Activated T-helper 17 cell treated with anti-CD3 and anti-CD28 coated beads, Interleukin-2, amount 50 U/mL, for 72 hours (primary cell): ENCODE results near the gene PRKCE. TPM values are rescaled to one million over a fixed set of nuclear protein-coding genes. Genes with fewer than 3 reads are reported as not detected.

Experiments
- ATAC-seq: fragments of 150-1000 bp; cut with Tn5 transposase; replicated peaks from 2 replicates; pipeline ENCODE4 v1.10.0; 2021; ENCODE audit warnings: mild to moderate bottlenecking, moderate library complexity
- H3K27ac Mint-ChIP-seq: one replicate; pipeline ENCODE4 v1.8.0; 2022; ENCODE audit warnings: mixed read lengths
- H3K27me3 Mint-ChIP-seq: one replicate; pipeline ENCODE4 v1.8.0; 2022; ENCODE audit warnings: mixed read lengths
- H3K36me3 Mint-ChIP-seq: one replicate; pipeline ENCODE4 v1.8.0; 2022; ENCODE audit warnings: low read depth, mild to moderate bottlenecking, mixed read lengths
- H3K4me1 Mint-ChIP-seq: one replicate; pipeline ENCODE4 v1.8.0; 2022; ENCODE audit warnings: mixed read lengths
- H3K4me3 Mint-ChIP-seq: one replicate; pipeline ENCODE4 v1.8.0; 2022; ENCODE audit warnings: mild to moderate bottlenecking, mixed read lengths
- H3K9me3 Mint-ChIP-seq: one replicate; pipeline ENCODE4 v1.8.0; 2022; ENCODE audit warnings: mixed read lengths
- total RNA-seq, 2 donors: library from RNA; stranded (reverse); gene quantifications; one replicate each; pipeline ENCODE4 v1.2.3, GENCODE V29; 2022

PRKCE gene
- total RNA-seq, 2 donors from 2014 or later, result 15.9 to 16.6 TPM

DNA sequence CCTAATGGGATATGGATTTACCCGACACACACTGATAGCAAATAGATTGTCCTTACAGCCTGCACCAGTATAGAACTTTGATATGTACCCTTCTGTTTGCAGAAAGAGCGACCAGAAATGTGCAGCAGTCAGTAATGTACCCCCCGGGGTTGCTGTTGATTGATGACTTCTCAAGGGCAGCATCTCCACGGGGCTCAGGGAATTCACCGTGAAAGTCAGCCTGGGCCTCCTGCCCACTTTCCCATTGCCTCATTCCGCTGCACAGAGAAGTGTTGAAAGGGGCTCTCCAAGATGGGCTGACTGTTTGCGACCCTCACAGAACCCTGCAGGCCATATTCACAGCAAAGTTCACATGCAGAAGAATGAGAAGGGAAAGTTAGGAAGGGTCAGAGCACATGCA lies 241.3 kb downstream of the PRKCE start:
- no peak overlapping the region for H3K27ac Mint-ChIP-seq
- ATAC-seq, result no peak
- no peaks in the 10 kb centered on the region for H3K27me3 Mint-ChIP-seq
- H3K4me1 Mint-ChIP-seq, result peaks cover 17% of the 10 kb centered on the region
- H3K9me3 Mint-ChIP-seq, result no peaks in the 10 kb centered on the region
- no peaks in the 10 kb centered on the region for H3K36me3 Mint-ChIP-seq
- H3K4me3 Mint-ChIP-seq, result no peak overlapping the region

DNA sequence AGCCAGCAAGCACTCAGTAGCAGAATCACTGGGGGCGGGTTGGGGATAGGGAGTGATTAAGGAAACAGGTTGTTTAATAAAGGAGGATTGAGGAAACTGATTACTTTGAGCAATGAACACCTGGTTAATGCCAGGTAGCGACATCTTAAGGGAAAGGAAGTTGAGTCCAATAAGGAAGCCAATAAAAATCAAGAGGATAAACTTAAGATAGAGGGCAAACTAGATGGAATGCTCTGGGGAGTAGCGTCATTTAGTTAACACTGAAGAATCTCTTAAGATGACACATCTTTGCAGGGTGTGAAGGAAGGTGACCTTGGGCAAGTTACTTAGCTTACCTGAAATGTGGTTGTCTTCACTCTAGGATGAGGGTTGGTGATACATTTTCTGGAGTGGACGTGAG lies 242.7 kb downstream of the PRKCE start:
- Mint-ChIP-seq H3K27me3 (no peaks in the 10 kb centered on the region), H3K4me1 (peaks cover 17% of the 10 kb centered on the region), H3K4me3 (no peak overlapping the region), H3K27ac (no peak overlapping the region), H3K36me3 (no peaks in the 10 kb centered on the region), H3K9me3 (no peaks in the 10 kb centered on the region)
- no peak for ATAC-seq

DNA sequence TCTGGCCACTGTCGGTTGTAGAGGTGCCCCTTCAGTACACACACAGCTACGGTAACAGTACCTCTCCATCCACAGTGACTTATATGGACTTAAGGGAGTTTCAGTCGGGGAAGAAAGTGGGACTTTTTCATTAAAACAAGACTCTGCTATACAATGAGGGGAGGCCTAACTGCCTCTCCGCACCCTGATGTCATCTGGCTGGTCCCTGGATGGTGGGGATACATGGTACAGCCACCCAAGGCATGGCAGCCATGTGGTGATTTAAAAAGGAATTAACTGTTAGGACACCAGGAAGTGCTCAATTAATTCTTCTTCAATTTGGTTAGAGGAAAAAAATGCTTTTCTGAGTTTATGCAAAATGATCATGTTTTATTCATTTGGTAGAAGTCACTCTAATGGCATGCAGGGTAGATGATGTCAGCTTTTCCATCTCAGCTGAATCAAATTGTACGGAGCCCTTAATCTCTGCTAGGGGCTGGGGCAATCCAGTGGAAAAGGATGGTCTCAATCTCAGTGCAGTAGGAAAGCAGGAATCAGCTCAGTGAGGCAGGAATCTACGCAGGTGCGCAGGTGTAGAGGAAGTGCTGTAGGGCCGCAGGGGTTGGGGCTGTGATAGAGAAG lies 243.9 kb downstream of the PRKCE start:
- Mint-ChIP-seq H3K36me3 (no peaks in the 10 kb centered on the region), H3K4me1 (peaks cover 17% of the 10 kb centered on the region), H3K27me3 (no peaks in the 10 kb centered on the region), H3K9me3 (no peaks in the 10 kb centered on the region), H3K27ac (no peak overlapping the region), H3K4me3 (no peak overlapping the region)
- ATAC-seq, result no peak

DNA sequence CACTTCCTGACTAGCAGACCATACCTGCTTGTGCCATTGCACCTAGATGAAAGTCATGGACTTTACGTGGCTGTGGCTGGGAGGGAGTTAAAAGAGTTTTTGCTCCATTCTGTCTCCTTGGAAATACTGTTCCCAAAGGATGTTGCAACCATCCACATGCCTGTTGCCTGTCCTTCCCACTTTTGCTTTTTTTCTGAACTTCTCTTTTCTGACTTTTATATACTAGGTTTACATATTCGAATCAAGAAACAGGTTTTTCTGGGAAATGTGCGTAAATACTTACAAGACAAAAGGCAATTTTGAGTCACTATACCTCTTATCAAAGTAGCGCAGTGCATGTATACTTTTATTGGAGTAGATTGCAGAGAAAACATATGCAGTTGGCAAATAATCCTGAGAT lies 244.8 kb downstream of the PRKCE start:
- Mint-ChIP-seq H3K4me1 (peaks cover 11% of the 10 kb centered on the region), H3K27me3 (no peaks in the 10 kb centered on the region)

DNA sequence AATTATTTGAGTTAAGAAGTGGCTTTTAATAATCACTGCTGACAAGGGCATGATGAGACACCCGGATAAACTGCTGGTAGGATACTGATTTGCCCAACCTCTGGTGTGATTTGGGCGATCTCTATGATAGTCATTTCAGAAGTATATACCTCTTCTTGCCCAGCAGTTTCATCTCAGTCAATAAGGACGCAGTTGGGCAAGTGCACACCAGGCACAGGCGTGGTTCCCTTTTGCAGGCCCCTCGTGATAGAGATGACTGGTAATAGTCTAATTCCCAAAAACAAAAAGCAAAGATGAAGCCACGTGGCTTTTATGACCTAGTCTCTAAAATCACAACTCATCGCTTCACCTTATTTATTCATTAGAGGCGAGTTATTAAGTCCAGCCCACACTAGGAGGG lies 246.4 kb downstream of the PRKCE start:
- H3K27ac Mint-ChIP-seq, result no peak overlapping the region
- no peak overlapping the region for H3K4me3 Mint-ChIP-seq
- H3K27me3 Mint-ChIP-seq, result no peaks in the 10 kb centered on the region
- H3K4me1 Mint-ChIP-seq, result peaks cover 3% of the 10 kb centered on the region
- H3K36me3 Mint-ChIP-seq, result no peaks in the 10 kb centered on the region
- no peaks in the 10 kb centered on the region for H3K9me3 Mint-ChIP-seq
- ATAC-seq, result no peak

More for the DNA sequence above, 244.8 kb downstream of the PRKCE start:
- H3K9me3 Mint-ChIP-seq, result no peaks in the 10 kb centered on the region
- H3K36me3 Mint-ChIP-seq, result no peaks in the 10 kb centered on the region
- no peak for ATAC-seq
- no peak overlapping the region for H3K4me3 Mint-ChIP-seq
- H3K27ac Mint-ChIP-seq, result no peak overlapping the region

DNA sequence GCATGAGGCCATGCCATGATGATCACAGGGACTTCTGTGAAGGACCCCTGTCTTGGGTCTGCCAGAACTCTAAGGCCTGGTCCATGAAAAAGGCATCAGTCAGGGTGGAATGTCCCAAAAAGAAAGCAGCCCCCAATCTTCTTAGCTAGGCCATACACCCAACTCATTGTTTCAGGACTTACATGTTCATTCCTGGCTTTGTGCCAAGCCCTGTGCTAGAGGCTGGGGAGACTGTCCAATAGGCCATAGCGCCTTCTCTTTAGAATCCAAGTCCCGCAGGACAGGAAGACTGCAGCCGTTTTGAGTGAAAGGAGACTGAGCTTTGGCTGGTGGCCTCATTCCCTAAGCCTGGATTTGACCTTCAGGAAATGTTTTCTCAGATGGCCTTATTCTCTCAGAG lies 247.3 kb downstream of the PRKCE start:
- H3K9me3 Mint-ChIP-seq, result no peaks in the 10 kb centered on the region
- no peaks in the 10 kb centered on the region for H3K27me3 Mint-ChIP-seq
- H3K27ac Mint-ChIP-seq, result no peak overlapping the region

DNA sequence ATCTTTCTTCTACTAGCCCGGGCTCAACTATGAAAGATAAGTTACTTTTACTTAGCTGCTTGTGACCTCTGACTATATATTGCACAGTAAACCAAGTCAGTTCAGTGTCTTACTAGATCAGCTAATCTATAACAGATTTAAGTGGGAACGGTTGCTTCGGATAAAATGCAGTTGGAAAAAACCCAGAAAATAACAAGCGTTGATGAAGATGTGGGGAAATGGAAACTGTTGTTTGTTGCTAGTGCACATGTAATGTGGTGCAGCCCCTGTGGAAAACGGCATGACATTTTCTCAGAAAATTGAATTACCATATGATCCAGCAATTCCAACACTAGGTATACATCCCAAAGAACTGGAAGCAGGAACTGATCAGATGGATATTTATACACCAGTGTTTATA lies 248.5 kb downstream of the PRKCE start:
- Mint-ChIP-seq H3K4me1 (peaks cover 7% of the 10 kb centered on the region), H3K9me3 (no peaks in the 10 kb centered on the region), H3K4me3 (no peak overlapping the region), H3K36me3 (no peaks in the 10 kb centered on the region), H3K27ac (no peak overlapping the region), H3K27me3 (no peaks in the 10 kb centered on the region)
- no peak for ATAC-seq

More for the DNA sequence above, 247.3 kb downstream of the PRKCE start:
- Mint-ChIP-seq H3K4me1 (peaks cover 3% of the 10 kb centered on the region), H3K36me3 (no peaks in the 10 kb centered on the region), H3K4me3 (no peak overlapping the region)
- ATAC-seq, result no peak

DNA sequence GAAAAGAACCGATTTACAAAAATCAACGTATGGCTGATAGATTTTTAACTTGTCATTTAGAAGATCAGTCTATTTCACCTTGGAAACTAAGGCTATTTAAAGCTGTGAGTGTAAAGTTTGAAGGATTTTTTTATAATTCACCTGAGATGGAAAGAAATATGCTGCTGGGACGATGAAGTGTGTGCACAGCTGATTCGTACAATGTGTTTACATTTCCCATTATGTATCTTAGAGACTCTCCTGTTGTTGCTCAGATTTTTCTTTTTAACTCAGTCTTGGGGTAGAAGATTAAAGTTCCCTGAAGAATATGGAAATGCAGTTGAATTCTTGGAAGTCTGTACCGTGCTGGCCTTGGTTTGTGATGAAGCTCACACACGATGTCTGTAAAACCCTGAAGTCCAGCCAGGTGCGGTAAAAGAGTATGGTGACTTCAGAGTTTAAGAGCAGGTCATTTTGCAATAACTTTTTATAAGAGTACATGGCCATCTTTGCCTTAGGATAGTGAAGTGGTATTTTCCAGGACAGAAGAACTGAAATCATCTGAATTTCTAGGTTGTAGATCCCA lies 250.1 kb downstream of the PRKCE start:
- Mint-ChIP-seq H3K4me1 (peaks cover 6% of the 10 kb centered on the region), H3K27me3 (no peaks in the 10 kb centered on the region), H3K27ac (no peak overlapping the region), H3K4me3 (no peak overlapping the region), H3K9me3 (no peaks in the 10 kb centered on the region), H3K36me3 (no peaks in the 10 kb centered on the region)
- ATAC-seq, result no peak

DNA sequence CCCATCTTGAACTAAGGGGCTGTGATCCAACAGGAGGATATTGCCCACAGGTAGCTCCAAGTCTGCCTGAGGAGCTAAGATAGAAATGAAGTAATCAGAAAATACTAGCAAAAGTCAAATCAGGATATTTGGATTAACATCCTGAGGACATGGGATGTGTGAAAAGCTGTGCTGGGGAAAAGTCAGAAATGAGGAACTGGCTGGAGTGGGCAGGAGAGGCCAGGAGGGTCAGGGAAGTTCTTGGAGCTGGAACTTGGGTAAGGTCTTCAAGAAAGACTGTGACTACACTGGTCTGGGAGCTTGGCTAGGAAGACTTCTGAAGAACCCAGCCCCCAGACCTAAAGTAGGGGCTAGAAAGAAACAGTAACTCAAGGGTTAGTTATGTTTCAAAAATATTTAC lies 250.9 kb downstream of the PRKCE start:
- Mint-ChIP-seq H3K27ac (no peak overlapping the region), H3K4me3 (no peak overlapping the region), H3K9me3 (no peaks in the 10 kb centered on the region), H3K4me1 (peaks cover 4% of the 10 kb centered on the region), H3K27me3 (no peaks in the 10 kb centered on the region), H3K36me3 (no peaks in the 10 kb centered on the region)
- ATAC-seq, result no peak

DNA sequence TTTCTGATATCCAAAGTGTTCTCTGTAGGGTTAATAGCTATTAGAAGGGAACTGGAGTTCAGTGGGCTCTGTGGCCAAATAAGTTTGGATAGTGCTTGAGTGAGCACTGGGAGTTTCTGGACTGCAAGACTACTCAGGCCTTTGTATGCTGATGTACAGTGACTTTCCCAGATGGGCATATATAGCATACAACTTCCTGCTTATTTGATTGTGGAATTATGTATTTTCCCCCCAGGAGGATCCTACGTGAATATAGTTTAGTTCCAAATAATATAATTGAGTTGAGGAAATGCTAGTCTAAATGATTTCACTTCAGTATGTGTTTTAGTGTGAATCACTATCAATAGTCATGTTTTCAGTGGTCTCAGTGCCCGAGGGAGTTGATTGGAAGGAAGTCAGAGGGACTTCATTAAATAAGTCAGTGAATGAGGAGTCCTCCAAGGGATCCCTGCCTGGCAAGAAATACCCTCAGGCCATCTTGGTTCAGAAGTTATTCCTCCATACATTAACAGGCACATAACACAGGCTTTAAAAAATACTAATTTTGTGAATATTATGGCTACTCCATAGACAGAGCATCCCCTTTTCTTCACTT lies 251.4 kb downstream of the PRKCE start:
- peaks cover 4% of the 10 kb centered on the region for H3K4me1 Mint-ChIP-seq
- H3K27ac Mint-ChIP-seq, result peak overlapping the region; percentile 56
- peak; percentile 22 for ATAC-seq
- H3K36me3 Mint-ChIP-seq, result no peaks in the 10 kb centered on the region
- no peaks in the 10 kb centered on the region for H3K9me3 Mint-ChIP-seq
- H3K27me3 Mint-ChIP-seq, result no peaks in the 10 kb centered on the region
- peak overlapping the region; percentile 21 for H3K4me3 Mint-ChIP-seq

DNA sequence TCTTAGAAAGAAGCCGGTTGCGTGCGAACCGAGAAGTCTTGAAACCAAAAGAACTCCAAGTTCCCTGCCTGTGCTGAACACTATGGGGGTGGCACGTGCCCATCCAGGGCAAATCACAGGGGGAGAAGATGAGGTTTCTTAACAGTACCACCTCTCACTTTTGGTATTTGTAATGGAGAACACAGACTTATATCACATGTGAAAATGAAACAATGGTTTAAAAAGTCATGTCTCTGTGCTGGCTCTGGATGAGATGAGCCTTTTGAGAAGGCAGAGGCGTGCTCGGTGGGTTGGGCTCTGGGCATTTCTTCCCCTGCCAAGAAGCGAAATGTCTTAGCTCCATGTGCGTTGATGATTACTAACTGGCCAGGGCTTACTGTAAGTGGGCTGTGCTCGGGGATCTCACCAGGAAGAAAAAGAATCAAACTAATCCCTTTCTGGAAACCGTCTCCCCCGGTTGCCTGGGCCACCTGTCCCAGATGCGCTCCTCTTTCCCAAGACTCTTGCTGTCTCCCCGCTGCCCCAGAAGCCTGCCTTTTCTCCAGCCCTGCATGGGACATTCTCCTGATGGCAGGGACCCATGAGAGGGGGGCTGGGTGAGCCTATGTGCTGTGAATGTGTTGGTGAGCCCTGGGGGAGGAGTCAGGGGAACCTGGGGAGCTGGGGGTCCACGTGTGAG lies 252.9 kb downstream of the PRKCE start:
- H3K4me3 Mint-ChIP-seq, result peak overlapping the region; percentile 49
- peaks cover 4% of the 10 kb centered on the region for H3K4me1 Mint-ChIP-seq
- no peaks in the 10 kb centered on the region for H3K36me3 Mint-ChIP-seq
- no peaks in the 10 kb centered on the region for H3K27me3 Mint-ChIP-seq
- ATAC-seq, result peak; percentile 91
- H3K27ac Mint-ChIP-seq, result peak overlapping the region; percentile 76
- H3K9me3 Mint-ChIP-seq, result no peaks in the 10 kb centered on the region

DNA sequence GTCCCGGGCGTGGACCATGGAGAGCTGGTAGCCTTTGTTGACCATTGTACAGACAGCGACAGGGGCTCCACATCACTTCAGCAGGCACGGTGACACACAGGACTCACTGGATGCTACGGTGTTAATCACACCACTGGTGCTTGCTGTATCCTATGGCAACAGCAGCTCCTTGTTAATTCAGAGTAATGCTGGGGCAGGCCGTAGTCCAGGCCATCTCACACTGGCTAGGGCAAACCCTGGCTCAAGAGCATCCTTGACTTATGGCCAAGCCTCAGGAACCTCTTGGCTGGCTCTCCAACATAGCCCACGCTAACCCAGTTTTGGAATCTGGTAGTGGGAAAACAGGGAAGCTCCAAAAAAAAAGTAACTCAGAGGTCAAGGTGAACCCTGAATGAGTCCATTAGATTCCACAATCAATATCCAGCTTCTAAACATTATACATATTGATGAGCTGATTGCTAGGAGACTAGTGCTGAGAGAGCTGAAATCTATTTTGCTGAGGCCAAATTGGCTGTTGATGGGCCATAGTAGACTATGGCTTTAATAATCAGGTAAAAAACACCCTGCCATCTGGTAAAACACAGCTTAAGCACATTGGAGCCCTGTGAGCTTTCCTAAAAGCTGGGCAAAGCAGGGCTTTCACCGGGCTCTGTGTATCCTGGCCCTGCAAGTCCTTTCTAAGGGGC lies 253.6 kb downstream of the PRKCE start:
- no peaks in the 10 kb centered on the region for H3K36me3 Mint-ChIP-seq
- ATAC-seq, result no peak
- no peaks in the 10 kb centered on the region for H3K27me3 Mint-ChIP-seq
- H3K9me3 Mint-ChIP-seq, result no peaks in the 10 kb centered on the region
- H3K27ac Mint-ChIP-seq, result peak overlapping the region; percentile 76
- peaks cover 4% of the 10 kb centered on the region for H3K4me1 Mint-ChIP-seq
- peak overlapping the region; percentile 49 for H3K4me3 Mint-ChIP-seq

DNA sequence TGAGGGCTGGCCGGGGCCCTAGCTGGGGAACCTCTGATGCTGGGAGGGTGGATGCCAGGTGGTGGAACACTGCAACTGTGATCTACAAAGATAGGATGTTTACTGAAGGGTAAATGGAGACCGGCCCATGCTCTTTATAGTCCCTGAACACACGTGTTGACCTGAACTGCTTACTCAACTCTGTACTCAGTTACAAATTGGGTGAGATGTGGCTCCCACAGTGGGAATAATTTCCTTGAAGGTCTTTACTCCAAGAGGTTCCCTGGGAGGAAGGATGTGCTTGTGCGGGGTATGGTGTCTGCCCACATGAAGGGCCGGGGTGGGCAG lies 254.1 kb downstream of the PRKCE start:
- no peaks in the 10 kb centered on the region for H3K36me3 Mint-ChIP-seq
- no peak overlapping the region for H3K27ac Mint-ChIP-seq
- H3K27me3 Mint-ChIP-seq, result no peaks in the 10 kb centered on the region
- no peak for ATAC-seq
- no peak overlapping the region for H3K4me3 Mint-ChIP-seq
- no peaks in the 10 kb centered on the region for H3K9me3 Mint-ChIP-seq
- peaks cover 8% of the 10 kb centered on the region for H3K4me1 Mint-ChIP-seq

DNA sequence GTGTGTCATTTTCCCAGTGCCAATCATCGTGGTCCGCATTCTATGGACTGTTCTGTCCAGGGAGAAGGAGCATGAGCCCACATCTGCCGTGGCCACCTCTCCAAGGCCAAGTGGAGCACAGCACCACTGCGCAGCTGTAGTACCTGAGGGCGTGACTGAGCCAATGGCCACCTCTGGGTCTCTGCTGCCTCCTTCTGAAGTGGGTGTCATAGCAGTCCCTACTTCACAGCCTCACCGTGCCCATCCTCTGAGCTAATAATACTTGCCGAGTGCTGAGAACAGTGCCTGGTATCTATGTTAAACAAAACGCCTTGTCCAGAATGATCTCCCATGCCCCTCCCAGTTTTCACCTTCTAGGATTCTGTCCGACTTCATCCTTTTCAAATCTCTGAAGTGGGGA lies 256.1 kb downstream of the PRKCE start:
- Mint-ChIP-seq H3K36me3 (no peaks in the 10 kb centered on the region), H3K27me3 (no peaks in the 10 kb centered on the region), H3K9me3 (no peaks in the 10 kb centered on the region), H3K27ac (no peak overlapping the region), H3K4me3 (no peak overlapping the region), H3K4me1 (peaks cover 11% of the 10 kb centered on the region)
- ATAC-seq, result no peak
